Activated CD4-positive, CD25-positive, alpha-beta regulatory T cell (primary cell): ENCODE results near the gene ENPP1.
"Not testable (repeated sequence)": the region's sequence is repeated elsewhere in the genome, so short reads cannot be mapped to it uniquely, and the experiment has no call there.

ENCODE experiments used
- DNase-seq, 4 experiments: peaks; one replicate each; lab custom pipeline; 2025; lab: John Stamatoyannopoulos, UW

ENPP1 gene

GRCh38 chr6:131831392-131831791, 23.6 kb downstream of the ENPP1 start:
- no peak for DNase-seq

- DNase-seq: no peak
Measured at GRCh38 chr6:131831886-131832285, 24.1 kb downstream of the ENPP1 start.

GRCh38 chr6:131832363-131832762, 24.5 kb downstream of the ENPP1 start:
- no peak for DNase-seq

DNA sequence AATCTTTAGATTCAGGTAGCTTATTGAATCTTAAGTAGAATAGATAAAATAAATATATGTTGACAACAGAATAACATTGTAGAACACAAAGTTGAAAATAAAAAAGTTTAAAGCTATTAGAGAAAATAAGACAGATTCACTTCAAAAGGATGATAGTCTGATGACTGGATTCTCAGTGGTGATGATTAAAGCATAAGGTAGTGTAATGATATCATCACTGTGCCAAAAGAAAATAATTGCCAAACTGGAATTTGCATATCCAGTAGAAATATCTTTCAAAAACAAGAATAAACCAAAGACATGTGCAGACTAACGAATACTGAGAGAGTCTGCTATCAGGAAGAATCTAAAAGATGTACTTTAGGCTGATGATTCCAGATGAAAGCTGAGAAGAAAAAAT, 30.2 kb downstream of the ENPP1 start:
- DNase-seq: no peak

DNA sequence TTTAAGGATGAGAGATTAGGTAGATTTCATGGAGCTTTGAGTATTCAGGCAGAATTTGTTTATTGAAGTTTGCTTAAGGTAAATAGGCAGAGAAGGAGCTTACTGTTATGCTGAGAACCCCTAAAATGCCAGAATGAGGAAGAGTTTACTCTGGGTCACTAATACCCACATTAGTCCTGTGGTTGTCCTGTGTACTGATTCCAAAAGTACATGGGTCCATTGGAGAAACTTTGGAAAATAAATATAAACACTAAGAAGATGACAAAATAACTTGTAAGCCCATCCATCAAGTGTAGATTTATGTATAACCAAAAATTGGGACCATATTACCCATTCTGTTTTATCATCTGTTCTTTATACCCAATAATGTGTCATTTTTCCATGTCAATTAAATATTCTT, 31.6 kb downstream of the ENPP1 start:
- DNase-seq: no peak

- DNase-seq: no peak
Measured at GRCh38 chr6:131840441-131840840, 32.6 kb downstream of the ENPP1 start.

DNA sequence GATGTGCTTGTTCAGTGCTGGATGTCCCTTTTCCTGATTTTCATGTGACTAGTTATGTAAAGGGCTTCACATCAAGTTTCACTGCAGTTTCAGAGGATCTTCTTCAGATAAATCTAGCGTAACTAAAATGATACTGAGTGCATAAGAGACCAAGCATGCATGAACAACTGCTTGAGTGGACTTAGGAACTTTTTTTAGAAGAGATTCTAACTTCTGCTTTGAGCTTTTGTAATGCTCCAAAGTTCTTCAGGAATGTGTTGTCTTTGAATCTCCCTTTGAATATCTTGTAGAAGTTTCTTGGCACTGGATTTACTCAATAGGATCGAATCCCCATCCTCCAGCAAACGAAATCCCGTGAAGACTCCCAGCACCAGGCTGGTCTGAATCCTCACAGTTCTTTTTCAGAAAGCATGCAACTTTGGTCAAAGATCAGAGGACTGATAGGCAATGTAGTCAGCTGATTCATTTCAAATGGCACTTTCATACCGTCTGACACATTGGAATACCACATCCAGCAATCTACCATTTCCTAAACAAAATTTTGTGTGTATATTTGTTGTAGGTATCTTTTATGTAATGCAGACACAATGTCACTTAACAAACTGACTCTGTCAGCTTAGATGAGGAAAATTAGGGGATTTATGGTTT, 33.2 kb downstream of the ENPP1 start:
- DNase-seq: no peak

GRCh38 chr6:131843768-131844167, 35.9 kb downstream of the ENPP1 start:
- DNase-seq: no peak

GRCh38 chr6:131844243-131844841, 36.5 kb downstream of the ENPP1 start:
- no peak for DNase-seq

DNA sequence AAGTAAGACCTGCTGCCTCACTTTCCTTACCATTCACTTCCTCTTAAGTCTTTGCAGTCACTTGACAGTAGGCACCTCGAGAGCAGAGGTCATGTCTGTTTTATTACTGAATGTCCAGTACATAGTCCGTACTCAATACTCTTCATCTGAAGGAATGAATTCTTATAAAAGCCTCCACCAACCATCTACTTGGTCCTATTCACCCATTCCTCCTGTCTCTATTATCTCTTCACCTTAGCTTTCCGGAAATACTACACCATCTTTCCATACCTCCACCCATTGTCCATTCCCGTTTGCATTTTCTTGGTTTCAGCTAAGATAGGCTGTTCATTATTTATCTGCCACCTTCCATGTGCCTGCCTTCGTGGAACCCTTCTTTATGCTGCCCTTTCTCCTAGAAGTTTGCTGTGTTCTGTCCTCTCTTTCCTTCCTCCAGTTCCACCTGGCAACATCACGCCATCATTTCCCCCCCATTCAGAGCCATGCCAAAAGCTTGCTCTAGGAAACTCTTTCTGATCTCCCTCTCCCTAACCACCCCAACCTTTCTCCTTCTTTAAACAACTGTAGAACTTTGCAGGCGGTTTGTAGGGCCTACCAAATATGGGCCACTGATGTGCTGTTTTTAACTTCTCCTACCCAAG, 38.3 kb downstream of the ENPP1 start:
- no peak for DNase-seq

GRCh38 chr6:131846905-131847304, 39.1 kb downstream of the ENPP1 start:
- DNase-seq: no peak

DNA sequence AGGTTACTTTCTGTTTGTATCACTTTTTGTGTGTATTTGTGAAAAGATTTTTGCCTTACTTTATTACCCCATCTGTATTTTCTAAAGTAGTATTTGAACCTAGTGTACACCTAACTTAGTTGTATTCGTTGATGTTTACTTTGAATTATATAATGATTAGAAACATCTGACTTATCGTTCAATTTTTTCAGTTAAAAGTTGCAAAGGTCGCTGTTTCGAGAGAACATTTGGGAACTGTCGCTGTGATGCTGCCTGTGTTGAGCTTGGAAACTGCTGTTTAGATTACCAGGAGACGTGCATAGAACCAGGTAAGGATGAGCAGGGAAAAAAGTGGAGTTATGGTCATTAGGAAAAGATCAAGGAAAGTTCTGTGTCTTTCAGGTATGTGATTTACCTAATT, 42.0 kb downstream of the ENPP1 start:
- no peak for DNase-seq

DNA sequence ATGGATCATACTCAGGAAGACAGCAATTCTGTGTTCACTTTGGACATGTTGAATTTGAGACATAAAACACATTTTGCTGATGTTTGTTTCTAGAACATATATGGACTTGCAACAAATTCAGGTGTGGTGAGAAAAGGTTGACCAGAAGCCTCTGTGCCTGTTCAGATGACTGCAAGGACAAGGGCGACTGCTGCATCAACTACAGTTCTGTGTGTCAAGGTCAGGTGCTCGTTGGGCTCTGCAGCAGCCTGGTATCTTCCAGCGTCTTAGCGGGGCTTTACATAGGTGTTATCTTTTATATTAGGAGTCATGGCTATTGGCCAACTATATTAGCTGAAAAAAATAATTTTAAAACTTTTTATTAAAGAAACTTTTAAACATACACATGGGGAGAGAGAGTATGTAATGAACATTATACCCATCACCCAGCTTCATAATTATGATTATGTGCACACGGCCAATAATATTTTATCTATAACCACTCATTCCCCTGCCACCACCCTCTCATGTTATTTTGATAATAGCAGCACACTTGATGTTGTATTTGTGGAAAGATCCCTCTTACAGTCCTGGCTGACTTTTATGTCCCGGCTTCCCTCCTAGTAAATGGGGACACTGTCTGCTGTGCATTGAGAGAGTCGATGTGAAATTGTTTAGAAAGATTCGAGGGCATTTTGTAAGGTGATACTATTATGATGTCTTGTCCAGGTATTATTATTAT, 43.4 kb downstream of the ENPP1 start:
- no peak for DNase-seq

DNA sequence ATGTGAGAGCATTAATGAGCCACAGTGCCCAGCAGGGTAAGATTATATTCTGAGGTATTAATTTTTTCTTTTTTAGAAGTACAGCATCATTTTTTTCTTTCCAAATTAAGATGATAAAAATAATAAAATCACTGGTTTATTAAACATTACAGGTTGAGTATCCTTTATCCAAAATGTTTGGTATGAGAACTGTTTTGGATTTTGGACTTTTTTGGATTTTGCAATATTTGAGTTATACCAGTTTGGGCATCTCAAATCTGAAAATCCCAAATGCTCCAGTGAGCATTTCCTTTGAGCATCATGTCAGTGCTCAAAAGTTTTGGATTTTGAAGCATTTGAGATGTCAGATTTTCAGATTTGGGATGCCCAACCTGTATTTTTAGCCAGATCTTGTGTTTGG, 44.4 kb downstream of the ENPP1 start:
- no peak for DNase-seq

DNA sequence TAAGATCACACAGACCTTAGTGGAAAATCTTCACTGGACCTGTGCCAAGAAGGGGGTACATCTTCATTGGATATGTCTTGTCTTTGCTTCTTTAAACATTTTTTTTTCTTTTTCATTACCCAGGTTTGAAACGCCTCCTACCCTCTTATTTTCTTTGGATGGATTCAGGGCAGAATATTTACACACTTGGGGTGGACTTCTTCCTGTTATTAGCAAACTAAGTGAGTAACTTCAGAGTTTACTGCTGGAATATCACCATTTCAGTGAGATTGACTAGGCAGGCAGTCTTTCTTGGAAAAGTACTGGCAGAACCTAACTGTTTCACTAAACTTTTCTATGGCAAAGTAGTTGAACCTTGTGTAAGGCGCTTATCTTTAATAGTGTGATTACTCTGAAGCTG, 47.0 kb downstream of the ENPP1 start:
- DNase-seq: no peak

- no peak for DNase-seq
Measured at GRCh38 chr6:131858765-131859415, 51.1 kb downstream of the ENPP1 start.

GRCh38 chr6:131859658-131860057, 51.8 kb downstream of the ENPP1 start:
- not testable (repeated sequence) for DNase-seq

- no peak for DNase-seq
Measured at GRCh38 chr6:131861381-131861780, 53.6 kb downstream of the ENPP1 start.

DNA sequence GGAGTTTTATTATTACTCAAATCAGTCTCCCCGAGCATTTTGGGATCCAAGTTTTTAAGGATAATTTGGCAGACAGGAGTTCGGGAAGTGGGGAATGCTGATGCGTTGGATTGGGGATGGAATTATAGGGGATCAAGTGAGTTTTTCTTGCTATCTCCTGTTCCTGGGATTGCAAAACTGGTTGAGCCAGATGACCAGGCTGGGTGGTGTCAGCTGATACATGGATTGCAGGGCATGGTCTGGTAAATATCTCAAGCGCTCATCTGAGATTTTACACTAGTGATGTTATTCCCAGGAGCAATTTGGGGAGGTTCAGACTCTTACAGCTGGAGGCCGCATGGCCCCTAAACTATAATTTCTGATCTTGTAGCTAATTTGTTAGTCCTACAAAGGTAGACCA, 54.7 kb downstream of the ENPP1 start:
- no peak for DNase-seq

GRCh38 chr6:131867744-131868143, 59.9 kb downstream of the ENPP1 start:
- no peak for DNase-seq

- DNase-seq: no peak
Measured at GRCh38 chr6:131868836-131869235, 61.0 kb downstream of the ENPP1 start.

DNA sequence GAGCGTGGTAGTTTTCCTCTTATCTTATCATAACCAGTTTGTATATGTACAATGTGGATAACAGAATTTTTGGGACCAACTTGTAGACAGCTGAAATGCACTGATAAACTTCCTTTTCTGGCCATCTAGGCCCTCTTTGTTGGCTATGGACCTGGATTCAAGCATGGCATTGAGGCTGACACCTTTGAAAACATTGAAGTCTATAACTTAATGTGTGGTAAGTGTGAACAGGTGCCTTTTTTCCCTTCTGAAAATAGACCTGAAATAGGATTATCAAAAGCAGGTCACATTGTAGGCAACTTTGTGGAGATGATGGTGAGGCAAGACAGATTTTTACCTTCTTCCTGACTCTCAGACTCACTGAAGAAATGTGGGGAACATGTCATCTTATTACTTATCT, 67.8 kb downstream of the ENPP1 start:
- no peak for DNase-seq

GRCh38 chr6:131876545-131876944, 68.7 kb downstream of the ENPP1 start:
- DNase-seq: no peak
